IMR-90 (cell line): ENCODE measurements around the gene MIER1. TPM values are rescaled to one million over a fixed set of nuclear protein-coding genes. Genes with fewer than 3 reads are reported as not detected.

ENCODE experiments used
- ATAC-seq: fragments of 200-7000 bp; cut with Tn5 transposase; 2 replicates; pipeline ENCODE4 v1.9.1; 2020; ENCODE audit warnings: low read depth, mild to moderate bottlenecking, moderate library complexity
- BruUV-seq: library from RNA; stranded (reverse); fragments of 400-500 nt; replicated peaks from 2 replicates; lab custom pipeline; 2021; lab: Mats Ljungman, UMichigan
- CTCF ChIA-PET: fragments of 300-600 bp; formaldehyde crosslinking; extraction: SDS; loops from one replicate; lab custom pipeline; 2021; ENCODE audit warnings: antibody characterized with exemption; lab: Yijun Ruan, JAX
- POLR2A ChIA-PET: fragments of 300-600 bp; sonication (Branson Sonifier 250); formaldehyde crosslinking; loops from one replicate; lab custom pipeline; 2022; ENCODE audit warnings: antibody characterized with exemption; ENCODE audit not compliant: unreplicated experiment; lab: Charles Lee
- DNase-seq: peaks from one replicate; pipeline ENCODE4 v3.0.0; 2013
- H2AFZ ChIP-seq: replicated peaks from 2 replicates; pipeline ENCODE3; 2013; ENCODE audit warnings: low read length, mild to moderate bottlenecking; ENCODE audit not compliant: poor library complexity
- H2AK5ac ChIP-seq: 2 replicates; pipeline ENCODE4 v1.6.1; 2013; ENCODE audit warnings: low read depth, low read length, inconsistent platforms
- H2AK9ac ChIP-seq: replicated peaks from 2 replicates; pipeline ENCODE3; 2013; ENCODE audit warnings: mild to moderate bottlenecking, low read depth, low read length, moderate library complexity; ENCODE audit not compliant: poor library complexity
- H2BK120ac ChIP-seq: 2 replicates; pipeline ENCODE4 v1.6.1; 2013; ENCODE audit warnings: low read depth, low read length, inconsistent platforms
- H2BK15ac ChIP-seq: 3 replicates; pipeline ENCODE4 v1.6.1; 2013; ENCODE audit warnings: low read depth, low read length, inconsistent platforms
- H2BK20ac ChIP-seq: 2 replicates; pipeline ENCODE4 v1.6.1; 2013; ENCODE audit warnings: low read depth, mild to moderate bottlenecking, inconsistent platforms, low read length, moderate library complexity
- H2BK5ac ChIP-seq: 2 replicates; pipeline ENCODE4 v1.6.1; 2013; ENCODE audit warnings: mild to moderate bottlenecking, low read depth, low read length, inconsistent platforms; ENCODE audit not compliant: poor library complexity, severe bottlenecking
- H3K14ac ChIP-seq: replicated peaks from 2 replicates; pipeline ENCODE4 v1.6.1; 2013; ENCODE audit warnings: low read depth, low read length, inconsistent platforms
- H3K18ac ChIP-seq: 2 replicates; pipeline ENCODE4 v1.6.1; 2013; ENCODE audit warnings: low read depth, low read length, control low read depth
- H3K23ac ChIP-seq: 2 replicates; pipeline ENCODE4 v1.6.1; 2013; ENCODE audit warnings: low read depth, low read length, inconsistent platforms
- H3K27ac ChIP-seq: 2 replicates; pipeline ENCODE4 v1.5.1; 2013; ENCODE audit warnings: mild to moderate bottlenecking, control low read depth, low read length; ENCODE audit not compliant: insufficient read depth
- H3K27me3 ChIP-seq: 2 replicates; pipeline ENCODE4 v1.6.1; 2013; ENCODE audit warnings: low read length; ENCODE audit not compliant: control insufficient read depth, insufficient read depth
- H3K36me3 ChIP-seq: 2 replicates; pipeline ENCODE4 v1.6.1; 2013; ENCODE audit warnings: low read length, mixed read lengths; ENCODE audit not compliant: control insufficient read depth, insufficient read depth
- H3K4ac ChIP-seq: 2 replicates; pipeline ENCODE4 v1.6.1; 2013; ENCODE audit warnings: low read depth, low read length, inconsistent platforms
- H3K4me1 ChIP-seq: 2 replicates; pipeline ENCODE4 v1.6.1; 2013; ENCODE audit warnings: low read length, mixed read lengths; ENCODE audit not compliant: control insufficient read depth, insufficient read depth
- H3K4me2 ChIP-seq: 2 replicates; pipeline ENCODE4 v1.6.1; 2013; ENCODE audit warnings: low read depth, mild to moderate bottlenecking, control low read depth, low read length, moderate library complexity
- H3K4me3 ChIP-seq: 2 replicates; pipeline ENCODE4 v1.5.1; 2013; ENCODE audit warnings: low read depth, mild to moderate bottlenecking, control low read depth, low read length, moderate library complexity; ENCODE audit not compliant: insufficient read depth
- H3K56ac ChIP-seq: 2 replicates; pipeline ENCODE4 v1.6.1; 2013; ENCODE audit warnings: low read length, inconsistent platforms; ENCODE audit not compliant: insufficient read depth; ENCODE audit errors: extremely low read depth
- H3K79me1 ChIP-seq, 2 experiments: 2 replicates each; pipeline ENCODE4 v1.6.1; 2013; ENCODE audit warnings: low read length in 2 of 2, inconsistent platforms in 1 of 2, low read depth in 1 of 2
- H3K9ac ChIP-seq: 2 replicates; pipeline ENCODE4 v1.6.1; 2013; ENCODE audit warnings: low read depth, low read length, control low read depth
- H3K9me1 ChIP-seq: 2 replicates; pipeline ENCODE4 v1.6.1; 2013; ENCODE audit warnings: low read length, inconsistent platforms; ENCODE audit not compliant: insufficient read depth
- H3K9me3 ChIP-seq: 2 replicates; pipeline ENCODE4 v1.6.1; 2013; ENCODE audit warnings: low read length; ENCODE audit not compliant: control insufficient read depth, insufficient read depth
- H4K20me1 ChIP-seq: 2 replicates; pipeline ENCODE4 v1.6.1; 2013; ENCODE audit warnings: low read length, inconsistent platforms; ENCODE audit not compliant: insufficient read depth
- H4K5ac ChIP-seq: 2 replicates; pipeline ENCODE4 v1.6.1; 2013; ENCODE audit warnings: mild to moderate bottlenecking, low read depth, low read length, control low read depth
- H4K8ac ChIP-seq, 2 experiments: 2 replicates each; pipeline ENCODE4 v1.6.1; 2013; ENCODE audit warnings: low read depth in 2 of 2, low read length in 2 of 2, control low read depth in 1 of 2, inconsistent platforms in 1 of 2
- H4K91ac ChIP-seq: 2 replicates; pipeline ENCODE4 v1.6.1; 2013; ENCODE audit warnings: low read depth, low read length, inconsistent platforms; ENCODE audit not compliant: insufficient read depth
- BHLHE40 ChIP-seq: fragments of 150-350 bp; IDR thresholded peaks from 2 replicates; pipeline ENCODE4 v1.6.1; 2016; ENCODE audit warnings: mild to moderate bottlenecking, low read depth, low read length
- CEBPB ChIP-seq: IDR thresholded peaks from 2 replicates; pipeline ENCODE4 v1.6.1; 2012; ENCODE audit warnings: low read depth, low read length, improper control_type of control experiment
- CHD1 ChIP-seq: IDR thresholded peaks from 2 replicates; pipeline ENCODE4 v1.6.1; 2012; ENCODE audit warnings: low read depth, low read length, improper control_type of control experiment
- FOS ChIP-seq: fragments of 150-350 bp; IDR thresholded peaks from 2 replicates; pipeline ENCODE4 v1.6.1; 2016; ENCODE audit warnings: low read depth, low read length
- MAFK ChIP-seq: IDR thresholded peaks from 2 replicates; pipeline ENCODE4 v1.6.1; 2012; ENCODE audit warnings: low read depth, low read length, improper control_type of control experiment
- MAZ ChIP-seq: IDR thresholded peaks from 2 replicates; pipeline ENCODE4 v1.6.1; 2012; ENCODE audit warnings: low read depth, mild to moderate bottlenecking, low read length, improper control_type of control experiment, moderate library complexity, borderline replicate concordance
- MXI1 ChIP-seq: IDR thresholded peaks from 2 replicates; pipeline ENCODE4 v1.6.1; 2012; ENCODE audit warnings: low read depth, mild to moderate bottlenecking, low read length, moderate library complexity, borderline replicate concordance
- NFE2L2 ChIP-seq: fragments of 150-350 bp; IDR thresholded peaks from 2 replicates; pipeline ENCODE4 v1.6.1; 2016; ENCODE audit warnings: low read depth, mild to moderate bottlenecking, low read length
- POLR2A ChIP-seq: IDR thresholded peaks from 2 replicates; pipeline ENCODE4 v1.6.1; 2012; ENCODE audit warnings: mild to moderate bottlenecking, low read depth, low read length
- RAD21 ChIP-seq: IDR thresholded peaks from 2 replicates; pipeline ENCODE4 v1.6.1; 2012; ENCODE audit warnings: low read length, improper control_type of control experiment
- RCOR1 ChIP-seq: IDR thresholded peaks from 2 replicates; pipeline ENCODE4 v1.6.1; 2012; ENCODE audit warnings: mild to moderate bottlenecking, low read length, improper control_type of control experiment; ENCODE audit not compliant: insufficient replicate concordance
- RFX5 ChIP-seq: IDR thresholded peaks from 2 replicates; pipeline ENCODE4 v1.8.0; 2012; ENCODE audit warnings: low read depth, mild to moderate bottlenecking, low read length, moderate library complexity
- SMC3 ChIP-seq: fragments of 150-350 bp; IDR thresholded peaks from 2 replicates; pipeline ENCODE4 v1.6.1; 2016; ENCODE audit warnings: low read depth, mild to moderate bottlenecking, antibody characterized with exemption, low read length, moderate library complexity
- WGBS, 2 experiments: methylation state at CpG; one replicate each; pipeline versions ENCODE4 v1.1.5 to v1.1.7; 2013; ENCODE audit warnings: missing lambda C conversion rate in 2 of 2; ENCODE audit not compliant: insufficient read length in 1 of 2; ENCODE audit errors: extremely low coverage in 2 of 2; 5-methylcytosine and 5-hydroxymethylcytosine counted together
- dilution Hi-C: fragments of 300-500 bp; cut with HindIII; formaldehyde crosslinking; loops from one replicate; pipeline ENCODE4 v1.14.3; 2018; ENCODE audit warnings: low sequenced_read_pairs; ENCODE audit not compliant: unreplicated experiment
- in situ Hi-C: fragments of 300-500 bp; cut with MboI; formaldehyde crosslinking; loops from 3 replicates; pipeline ENCODE4 v1.14.3; 2019; ENCODE audit warnings: low sequenced_read_pairs, inconsistent platforms, mixed read lengths
- intact Hi-C: fragments of 100-400 bp; cut with micrococcal nuclease; formaldehyde crosslinking; loops from 2 replicates; pipeline ENCODE4 v1.10.0; 2022
- polyA plus RNA-seq, 3 experiments: library from polyadenylated mRNA; depleted of rRNA; stranded (reverse); fragments of >200 nt; gene quantifications; 2 replicates each; pipeline ENCODE4 v1.2.3, GENCODE V29; 2012; ENCODE audit warnings: low replicate concordance in 1 of 3
- total RNA-seq: library from RNA; depleted of rRNA; stranded (reverse); fragments of >200 nt; gene quantifications from 2 replicates; pipeline ENCODE4 v1.2.3, GENCODE V29; 2012
- TF ChIP-seq, protein P1 (sequence below): conservative IDR thresholded peaks from 2 replicates; pipeline ENCODE4 v1.5.1; 2012; ENCODE audit warnings: mild to moderate bottlenecking, low read depth, low read length, improper control_type of control experiment
- TF ChIP-seq, protein P2 (sequence below): fragments of 150-350 bp; IDR thresholded peaks from 2 replicates; pipeline ENCODE4 v1.6.1; 2017; ENCODE audit warnings: mild to moderate bottlenecking, antibody characterized with exemption, low read length, low read depth
- TF ChIP-seq, protein P3 (sequence below): fragments of 150-350 bp; IDR thresholded peaks from 2 replicates; pipeline ENCODE4 v1.6.1; 2016; ENCODE audit warnings: low read depth, mild to moderate bottlenecking, low read length, moderate library complexity, borderline replicate concordance

Gene MIER1
- total and polyA plus RNA-seq, 2 of the 4 experiments (the other 2 are of a cell fraction), result 5.0 to 11.5 TPM

DNA sequence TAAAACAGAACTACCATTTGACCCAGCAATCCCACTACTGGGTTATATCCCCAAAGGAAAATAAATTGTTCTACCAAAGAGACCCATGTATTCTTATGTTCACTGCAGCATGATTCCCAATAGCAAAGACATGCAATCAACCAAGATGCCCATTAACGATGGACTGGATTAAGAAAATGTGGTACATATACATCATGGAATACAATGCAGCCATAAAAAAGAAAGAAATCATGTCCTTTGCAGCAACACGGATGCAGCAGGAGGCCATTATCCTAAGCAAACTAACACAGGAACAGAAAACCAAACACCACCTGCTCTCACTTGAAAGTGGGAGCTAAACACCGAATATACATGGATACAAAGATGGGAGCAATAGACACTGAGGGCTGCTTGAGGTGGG, 85.0 kb downstream of the MIER1 start:
- no peaks in the 10 kb centered on the region for H3K9me1 ChIP-seq
- peaks cover 20 to 29% of the 10 kb centered on the region in 2 experiments for H3K79me1 ChIP-seq
- no peak overlapping the region for H2AK9ac ChIP-seq
- H3K4me2 ChIP-seq, result no peak overlapping the region
- H3K36me3 ChIP-seq, result peaks cover 16% of the 10 kb centered on the region
- no peak overlapping the region for H3K56ac ChIP-seq
- no peak overlapping the region for H2BK5ac ChIP-seq
- no peak overlapping the region for H2BK20ac ChIP-seq
- ChIA-PET POLR2A (no interaction called here), CTCF (no interaction called here)
- H3K9ac ChIP-seq, result no peak overlapping the region
- no peak overlapping the region for H2BK120ac ChIP-seq
- H2AK5ac ChIP-seq, result no peak overlapping the region
- dilution Hi-C loops (no loop called here), intact Hi-C loops (no loop called here), in situ Hi-C loops (no loop called here)
- H3K18ac ChIP-seq, result no peak overlapping the region
- no peak overlapping the region for H3K4ac ChIP-seq
- no peak for DNase-seq
- no peak overlapping the region for H3K14ac ChIP-seq
- no peak overlapping the region for H3K23ac ChIP-seq
- no peak overlapping the region for H2BK15ac ChIP-seq
- 0 out of 2 replicates have a peak, but pooled peaks cover 2% of the 10 kb centered on the region for H3K9me3 ChIP-seq
- no peak overlapping the region for H3K27ac ChIP-seq
- BruUV-seq, result no TSS peak
- H3K4me1 ChIP-seq, result peaks cover 1% of the 10 kb centered on the region; the same call in 1 of the 2 replicates
- no peak overlapping the region for H4K5ac ChIP-seq
- TF ChIP-seq MAFK (no peak), SMC3 (no peak), CEBPB (no peak), BHLHE40 (no peak), MXI1 (no peak), RAD21 (no peak), NFE2L2 (no peak), FOS (no peak), POLR2A (no peak), MAZ (no peak), CHD1 (no peak), RCOR1 (no peak), RFX5 (no peak)
- TF ChIP-seq, protein P1, sequence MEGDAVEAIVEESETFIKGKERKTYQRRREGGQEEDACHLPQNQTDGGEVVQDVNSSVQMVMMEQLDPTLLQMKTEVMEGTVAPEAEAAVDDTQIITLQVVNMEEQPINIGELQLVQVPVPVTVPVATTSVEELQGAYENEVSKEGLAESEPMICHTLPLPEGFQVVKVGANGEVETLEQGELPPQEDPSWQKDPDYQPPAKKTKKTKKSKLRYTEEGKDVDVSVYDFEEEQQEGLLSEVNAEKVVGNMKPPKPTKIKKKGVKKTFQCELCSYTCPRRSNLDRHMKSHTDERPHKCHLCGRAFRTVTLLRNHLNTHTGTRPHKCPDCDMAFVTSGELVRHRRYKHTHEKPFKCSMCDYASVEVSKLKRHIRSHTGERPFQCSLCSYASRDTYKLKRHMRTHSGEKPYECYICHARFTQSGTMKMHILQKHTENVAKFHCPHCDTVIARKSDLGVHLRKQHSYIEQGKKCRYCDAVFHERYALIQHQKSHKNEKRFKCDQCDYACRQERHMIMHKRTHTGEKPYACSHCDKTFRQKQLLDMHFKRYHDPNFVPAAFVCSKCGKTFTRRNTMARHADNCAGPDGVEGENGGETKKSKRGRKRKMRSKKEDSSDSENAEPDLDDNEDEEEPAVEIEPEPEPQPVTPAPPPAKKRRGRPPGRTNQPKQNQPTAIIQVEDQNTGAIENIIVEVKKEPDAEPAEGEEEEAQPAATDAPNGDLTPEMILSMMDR, result no peak
- TF ChIP-seq, protein P2, sequence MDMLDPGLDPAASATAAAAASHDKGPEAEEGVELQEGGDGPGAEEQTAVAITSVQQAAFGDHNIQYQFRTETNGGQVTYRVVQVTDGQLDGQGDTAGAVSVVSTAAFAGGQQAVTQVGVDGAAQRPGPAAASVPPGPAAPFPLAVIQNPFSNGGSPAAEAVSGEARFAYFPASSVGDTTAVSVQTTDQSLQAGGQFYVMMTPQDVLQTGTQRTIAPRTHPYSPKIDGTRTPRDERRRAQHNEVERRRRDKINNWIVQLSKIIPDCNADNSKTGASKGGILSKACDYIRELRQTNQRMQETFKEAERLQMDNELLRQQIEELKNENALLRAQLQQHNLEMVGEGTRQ, result no peak
- TF ChIP-seq, protein P3, sequence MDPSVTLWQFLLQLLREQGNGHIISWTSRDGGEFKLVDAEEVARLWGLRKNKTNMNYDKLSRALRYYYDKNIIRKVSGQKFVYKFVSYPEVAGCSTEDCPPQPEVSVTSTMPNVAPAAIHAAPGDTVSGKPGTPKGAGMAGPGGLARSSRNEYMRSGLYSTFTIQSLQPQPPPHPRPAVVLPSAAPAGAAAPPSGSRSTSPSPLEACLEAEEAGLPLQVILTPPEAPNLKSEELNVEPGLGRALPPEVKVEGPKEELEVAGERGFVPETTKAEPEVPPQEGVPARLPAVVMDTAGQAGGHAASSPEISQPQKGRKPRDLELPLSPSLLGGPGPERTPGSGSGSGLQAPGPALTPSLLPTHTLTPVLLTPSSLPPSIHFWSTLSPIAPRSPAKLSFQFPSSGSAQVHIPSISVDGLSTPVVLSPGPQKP, result no peak
- no peak overlapping the region for H3K4me3 ChIP-seq
- H3K27me3 ChIP-seq, result no peaks in the 10 kb centered on the region
- H4K8ac ChIP-seq, result no peak overlapping the region
- no peak for ATAC-seq
- no peaks in the 10 kb centered on the region for H4K20me1 ChIP-seq
- H2AFZ ChIP-seq, result no peak overlapping the region
- H4K91ac ChIP-seq, result no peak overlapping the region
- WGBS, 2 experiments, result no CpG with 5 or more reads among the region's 3 CpGs
